Measurements from ENCODE around the gene ZNF232. TPM values are rescaled to one million over a fixed set of nuclear protein-coding genes. Genes with fewer than 3 reads are reported as not detected.

The ZNF232 gene
- total RNA-seq, 4 donors from 2014 or later, result 8.4 to 12.5 (median 10.8) TPM

DNA sequence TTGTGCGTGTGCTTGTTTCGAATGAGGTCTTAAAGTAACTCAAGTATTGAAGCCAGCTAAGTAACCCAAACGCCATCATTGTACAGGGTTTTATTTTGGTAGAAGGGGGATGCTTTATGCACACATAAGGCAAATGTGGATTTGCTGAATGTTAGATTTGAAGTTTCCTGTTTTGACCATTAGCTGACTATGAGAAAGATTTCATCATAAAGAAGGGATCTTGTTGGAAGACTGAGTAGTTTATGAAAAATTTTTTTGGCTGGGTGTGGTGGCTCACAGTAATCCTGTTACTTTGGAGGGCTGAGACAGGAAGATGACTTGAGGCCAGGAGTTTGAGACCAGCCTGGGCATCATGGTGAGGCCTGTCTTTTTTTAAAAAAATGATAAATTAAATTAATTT is 43.4 kb downstream of the ZNF232 start:
- H3K27ac ChIP-seq (replicated peaks in 1 of 4), result no peak overlapping the region
- H3K4me3 ChIP-seq, result no peak overlapping the region
- no peak for DNase-seq (ENCODE audit: extremely low spot score)
- no peaks in the 10 kb centered on the region for H3K4me1 ChIP-seq
- intact Hi-C loops (cut with DNase I), result no loop called here
- no peak for TF ChIP-seq POLR2AphosphoS5 (IDR thresholded peaks at IDR 0.05)
- no peak for TF ChIP-seq POLR2A (IDR thresholded peaks at IDR 0.05; ENCODE audit: low read depth)
- TF ChIP-seq, protein P1, sequence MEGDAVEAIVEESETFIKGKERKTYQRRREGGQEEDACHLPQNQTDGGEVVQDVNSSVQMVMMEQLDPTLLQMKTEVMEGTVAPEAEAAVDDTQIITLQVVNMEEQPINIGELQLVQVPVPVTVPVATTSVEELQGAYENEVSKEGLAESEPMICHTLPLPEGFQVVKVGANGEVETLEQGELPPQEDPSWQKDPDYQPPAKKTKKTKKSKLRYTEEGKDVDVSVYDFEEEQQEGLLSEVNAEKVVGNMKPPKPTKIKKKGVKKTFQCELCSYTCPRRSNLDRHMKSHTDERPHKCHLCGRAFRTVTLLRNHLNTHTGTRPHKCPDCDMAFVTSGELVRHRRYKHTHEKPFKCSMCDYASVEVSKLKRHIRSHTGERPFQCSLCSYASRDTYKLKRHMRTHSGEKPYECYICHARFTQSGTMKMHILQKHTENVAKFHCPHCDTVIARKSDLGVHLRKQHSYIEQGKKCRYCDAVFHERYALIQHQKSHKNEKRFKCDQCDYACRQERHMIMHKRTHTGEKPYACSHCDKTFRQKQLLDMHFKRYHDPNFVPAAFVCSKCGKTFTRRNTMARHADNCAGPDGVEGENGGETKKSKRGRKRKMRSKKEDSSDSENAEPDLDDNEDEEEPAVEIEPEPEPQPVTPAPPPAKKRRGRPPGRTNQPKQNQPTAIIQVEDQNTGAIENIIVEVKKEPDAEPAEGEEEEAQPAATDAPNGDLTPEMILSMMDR (IDR thresholded peaks at IDR 0.05), result no peak
- no peak for TF ChIP-seq EP300 (IDR thresholded peaks at IDR 0.05)
- H3K36me3 ChIP-seq, result no peaks in the 10 kb centered on the region
- H3K27me3 ChIP-seq, result peaks cover 0 to 6% (median 0%) of the 10 kb centered on the region in 4 donors
- H3K9me3 ChIP-seq, result no peaks in the 10 kb centered on the region
- WGBS, result 93% methylated on average over 3 of the region's 3 CpGs

DNA sequence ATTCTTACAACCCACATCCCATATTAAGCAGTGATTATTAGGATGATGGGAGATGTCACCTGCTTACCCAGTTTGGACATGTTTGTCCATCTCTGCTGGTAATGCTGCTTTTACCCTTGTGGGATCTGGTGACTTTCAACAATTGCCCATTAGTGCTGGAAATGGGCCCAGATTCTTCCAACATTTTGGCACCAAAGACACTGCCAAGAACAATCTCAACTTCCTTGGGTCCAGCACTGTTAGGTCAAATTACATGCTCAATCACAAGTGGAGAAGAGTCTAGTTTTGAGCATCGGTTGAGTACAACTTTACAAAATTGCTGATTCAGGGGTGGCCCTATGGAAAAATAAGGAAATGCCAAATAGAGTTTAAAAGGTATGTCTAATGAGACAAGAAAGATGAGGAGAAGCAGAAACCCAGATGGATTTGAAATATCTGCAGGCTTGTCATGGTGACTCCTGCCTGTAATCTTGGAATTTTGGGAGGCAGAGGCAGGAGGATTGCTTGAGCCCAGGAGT is 46.4 kb downstream of the ZNF232 start:
- Histone ChIP-seq H3K4me1 (peaks cover 0 to 4% (median 0%) of the 10 kb centered on the region in 4 donors), H3K27ac (replicated peaks in 1 of 4) (no peak overlapping the region), H3K9me3 (no peaks in the 10 kb centered on the region), H3K27me3 (peaks cover 0 to 6% (median 0%) of the 10 kb centered on the region in 4 donors), H3K4me3 (no peak overlapping the region), H3K36me3 (no peaks in the 10 kb centered on the region)
- intact Hi-C loops (cut with DNase I), result no loop called here
- TF ChIP-seq POLR2A (IDR thresholded peaks at IDR 0.05; ENCODE audit: low read depth), result no peak
- TF ChIP-seq, protein P1 (IDR thresholded peaks at IDR 0.05), result no peak
- no peak for TF ChIP-seq EP300 (IDR thresholded peaks at IDR 0.05)
- TF ChIP-seq POLR2AphosphoS5 (IDR thresholded peaks at IDR 0.05), result no peak
- no peak for DNase-seq (ENCODE audit: extremely low spot score)
- whole genome bisulfite sequencing, result 31% methylated on average over 1 of the region's 1 CpG

Small RNAs within 50 kb of the gene (small RNA-seq; reads per million reads assigned to genes)
- 0 reads per million in 3 donors for gene AC012146.4

Other genes starting within 250 kb of the ZNF232 start
- gene C17orf107, start 212.3 kb downstream of the ZNF232 start, total RNA-seq, result 1 to 10 TPM in 2 of 4 donors, under 1 TPM in 2; 0.32 to 1.5 (median 0.88) TPM
- 1 to 10 TPM in 1 of 4 donors, under 1 TPM in 2, not detected in 1; 0.13 to 1.2 (median 0.63) TPM for gene CHRNE, start 208.8 kb downstream of the ZNF232 start, total RNA-seq
- gene GP1BA, start 179.6 kb downstream of the ZNF232 start, total RNA-seq, result under 1 TPM in 1 of 4 donors, not detected in 3; 0.33 TPM
- 10 to 100 TPM; 38.8 to 73.4 (median 55.5) TPM for gene SLC25A11, start 171.8 kb downstream of the ZNF232 start, total RNA-seq
- gene RNF167, start 171.6 kb downstream of the ZNF232 start, total RNA-seq, result 10 to 100 TPM; 59.8 to 96.3 (median 69.5) TPM
- 1,000 to 10,000 TPM; 1,019 to 1,635 (median 1,341) TPM for gene PFN1, start 163.3 kb downstream of the ZNF232 start, total RNA-seq
- gene ENO3, start 160.8 kb downstream of the ZNF232 start, total RNA-seq, result 1 to 10 TPM; 1.2 to 7.2 (median 2.1) TPM
- gene SPAG7, start 144.1 kb downstream of the ZNF232 start, total RNA-seq, result 10 to 100 TPM; 45.5 to 74.7 (median 63.6) TPM
- 10 to 100 TPM; 24.0 to 48.2 (median 28.4) TPM for gene CAMTA2, start 124.2 kb downstream of the ZNF232 start, total RNA-seq
- gene INCA1, start 114.4 kb downstream of the ZNF232 start, total RNA-seq, result 1 to 10 TPM; 1.3 to 4.6 (median 3.0) TPM
- 100 to 1,000 TPM; 157 to 251 (median 187) TPM for gene KIF1C, start 113.9 kb downstream of the ZNF232 start, total RNA-seq
- not detected for gene SLC52A1, start 76.5 kb downstream of the ZNF232 start, total RNA-seq
- 1 to 10 TPM; 4.1 to 6.2 (median 5.3) TPM for gene ZFP3, start 33.4 kb downstream of the ZNF232 start, total RNA-seq
- gene USP6, start 4.2 kb upstream of the ZNF232 start, total RNA-seq, result 1 to 10 TPM in 1 of 4 donors, under 1 TPM in 2, not detected in 1; 0.06 to 2.9 (median 0.33) TPM
- gene ZNF594, start 80.0 kb upstream of the ZNF232 start, total RNA-seq, result 10 to 100 TPM in 2 of 4 donors, 1 to 10 TPM in 2; 7.5 to 13.3 (median 9.6) TPM
- gene SCIMP, start 123.0 kb upstream of the ZNF232 start, total RNA-seq, result 1 to 10 TPM in 3 of 4 donors, under 1 TPM in 1; 0.42 to 4.0 (median 1.3) TPM
- 10 to 100 TPM; 39.5 to 49.7 (median 43.1) TPM for gene RABEP1, start 170.4 kb upstream of the ZNF232 start, total RNA-seq

Data from esophagus muscularis mucosa (tissue), 4 donors.